ENCODE results near the gene AEN.

AEN gene

GRCh38 chr15:88620995-88621772 lies at the start of gene AEN:
TSS of gene AEN (plus strand) at chr15:88621340. CDS start at chr15:88626210, 4,870 bp downstream.
- peak; percentile 98 for DNase-seq (ENCODE audit: low read depth)
- TF ChIP-seq CTCF (conservative IDR thresholded peaks at IDR 0.05; ENCODE audit: low read depth, low read length) = no peak
- H3K4me3 ChIP-seq (ENCODE audit: low read depth, low read length) = peak within 1 kb of the TSS; percentile 87

GRCh38 chr15:88571852-88572259 lies 49.3 kb upstream of the AEN start:
- H3K4me3 ChIP-seq (ENCODE audit: low read depth, low read length) = no peak overlapping the region
- TF ChIP-seq CTCF (conservative IDR thresholded peaks at IDR 0.05; ENCODE audit: low read depth, low read length) = no peak
- DNase-seq (ENCODE audit: low read depth) = no peak

GRCh38 chr15:88574077-88574476 lies 47.1 kb upstream of the AEN start:
- no peak for TF ChIP-seq CTCF (conservative IDR thresholded peaks at IDR 0.05; ENCODE audit: low read depth, low read length)
- DNase-seq (ENCODE audit: low read depth) = no peak
- no peak overlapping the region for H3K4me3 ChIP-seq (ENCODE audit: low read depth, low read length)

GRCh38 chr15:88574655-88575054 lies 46.5 kb upstream of the AEN start:
- TF ChIP-seq CTCF (conservative IDR thresholded peaks at IDR 0.05; ENCODE audit: low read depth, low read length) = no peak
- DNase-seq (ENCODE audit: low read depth) = no peak
- H3K4me3 ChIP-seq (ENCODE audit: low read depth, low read length) = no peak overlapping the region

- DNase-seq (ENCODE audit: low read depth) = no peak
- H3K4me3 ChIP-seq (ENCODE audit: low read depth, low read length) = no peak overlapping the region
- no peak for TF ChIP-seq CTCF (conservative IDR thresholded peaks at IDR 0.05; ENCODE audit: low read depth, low read length)
These were observed 41.8 kb upstream of the AEN start for GRCh38 chr15:88579322-88579721.

- no peak for DNase-seq (ENCODE audit: low read depth)
- H3K4me3 ChIP-seq (ENCODE audit: low read depth, low read length) = no peak overlapping the region
- TF ChIP-seq CTCF (conservative IDR thresholded peaks at IDR 0.05; ENCODE audit: low read depth, low read length) = no peak
These were observed 40.6 kb upstream of the AEN start for GRCh38 chr15:88580532-88580931.

Measured in choroid plexus epithelial cell (primary cell).